ENCODE data around the gene NR4A2. TPM values are rescaled to one million over a fixed set of nuclear protein-coding genes. Genes with fewer than 3 reads are reported as not detected.
A peak's percentile ranks its signal among the peaks of the same experiment; 100 is the strongest.

NR4A2 gene
- total and polyA plus RNA-seq, 4 donors: 3.7 to 7.9 (median 5.6) TPM

- Histone ChIP-seq H3K9me3 (ENCODE audit: control insufficient read depth in 4 of 4, insufficient read depth in 3 of 4, low read length in 3 of 4) (no peaks in the 10 kb centered on the region), H3K4me3 (no peak overlapping the region), H3K9ac (ENCODE audit: insufficient read depth in 1 of 2, low read length in 2 of 2) (no peak overlapping the region), H3K4me1 (ENCODE audit: control insufficient read depth in 5 of 5, insufficient read depth in 5 of 5, low read length in 5 of 5) (no peaks in the 10 kb centered on the region), H3K27ac (ENCODE audit: low read depth in 1 of 2, low read length in 1 of 2) (no peak overlapping the region), H3K36me3 (ENCODE audit: control insufficient read depth in 4 of 4, insufficient read depth in 4 of 4, low read length in 4 of 4) (no peaks in the 10 kb centered on the region), H3K27me3 (ENCODE audit: control insufficient read depth in 3 of 3, insufficient read depth in 3 of 3, low read length in 2 of 3) (no peaks in the 10 kb centered on the region)
- 87 to 89% methylated on average over 1 of the region's 1 CpG for WGBS, 2 donors
- ATAC-seq (ENCODE audit: insufficient read depth, low FRiP score) (no peak), DNase-seq (no peak)
- no peak for TF ChIP-seq CTCF (IDR thresholded peaks at IDR 0.05; ENCODE audit: control extremely low read depth, extremely low read depth)
Measured at GRCh38 chr2:156352911-156353310, 20.4 kb upstream of the NR4A2 start.

- no peak for ATAC-seq (ENCODE audit: insufficient read depth, low FRiP score)
- no peak for DNase-seq
- no peaks in the 10 kb centered on the region for H3K4me1 ChIP-seq (ENCODE audit: control insufficient read depth in 5 of 5, insufficient read depth in 5 of 5, low read length in 5 of 5)
- no peaks in the 10 kb centered on the region for H3K9me3 ChIP-seq (ENCODE audit: control insufficient read depth in 4 of 4, insufficient read depth in 3 of 4, low read length in 3 of 4)
- no peak overlapping the region for H3K27ac ChIP-seq (ENCODE audit: low read depth in 1 of 2, low read length in 1 of 2)
- H3K27me3 ChIP-seq (ENCODE audit: control insufficient read depth in 3 of 3, insufficient read depth in 3 of 3, low read length in 2 of 3): no peaks in the 10 kb centered on the region
- H3K36me3 ChIP-seq (ENCODE audit: control insufficient read depth in 4 of 4, insufficient read depth in 4 of 4, low read length in 4 of 4): no peaks in the 10 kb centered on the region
- 91 to 93% methylated on average over 7 of the region's 7 CpGs for WGBS, 2 donors
- no peak overlapping the region for H3K9ac ChIP-seq (ENCODE audit: insufficient read depth in 1 of 2, low read length in 2 of 2)
- no peak overlapping the region for H3K4me3 ChIP-seq
- no peak for TF ChIP-seq CTCF (IDR thresholded peaks at IDR 0.05; ENCODE audit: control extremely low read depth, extremely low read depth)
Measured at GRCh38 chr2:156350374-156351142, 18.0 kb upstream of the NR4A2 start.

DNA sequence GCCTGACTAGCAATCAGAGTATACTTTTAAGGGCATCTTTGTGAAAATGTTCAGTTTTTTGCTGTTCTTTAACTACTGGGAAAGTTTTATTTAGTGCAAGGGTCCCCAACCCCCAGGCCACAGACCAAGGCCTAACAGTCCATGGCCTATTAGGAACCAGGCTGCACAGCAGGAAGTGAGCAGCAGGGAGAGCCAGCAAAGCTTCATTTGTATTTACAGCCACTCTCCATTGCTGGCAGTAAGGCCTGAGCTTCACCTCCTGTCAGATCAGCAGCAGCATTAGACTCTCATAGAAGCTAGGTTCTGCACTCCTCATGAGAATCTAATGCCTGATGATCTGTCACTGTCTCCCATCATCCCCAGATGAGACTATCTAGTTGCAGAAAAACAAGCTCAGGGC, 17.1 kb upstream of the NR4A2 start:
- no peaks in the 10 kb centered on the region for H3K9me3 ChIP-seq (ENCODE audit: control insufficient read depth in 4 of 4, insufficient read depth in 3 of 4, low read length in 3 of 4)
- H3K4me3 ChIP-seq: no peak overlapping the region
- no peak for ATAC-seq (ENCODE audit: insufficient read depth, low FRiP score)
- peak in 1 of 3 donors; percentile 14 for DNase-seq
- no peak overlapping the region for H3K27ac ChIP-seq (ENCODE audit: low read depth in 1 of 2, low read length in 1 of 2)
- H3K4me1 ChIP-seq (ENCODE audit: control insufficient read depth in 5 of 5, insufficient read depth in 5 of 5, low read length in 5 of 5): no peaks in the 10 kb centered on the region
- TF ChIP-seq CTCF (IDR thresholded peaks at IDR 0.05; ENCODE audit: control extremely low read depth, extremely low read depth): no peak
- no peaks in the 10 kb centered on the region for H3K27me3 ChIP-seq (ENCODE audit: control insufficient read depth in 3 of 3, insufficient read depth in 3 of 3, low read length in 2 of 3)
- H3K36me3 ChIP-seq (ENCODE audit: control insufficient read depth in 4 of 4, insufficient read depth in 4 of 4, low read length in 4 of 4): no peaks in the 10 kb centered on the region
- no peak overlapping the region for H3K9ac ChIP-seq (ENCODE audit: insufficient read depth in 1 of 2, low read length in 2 of 2)

DNA sequence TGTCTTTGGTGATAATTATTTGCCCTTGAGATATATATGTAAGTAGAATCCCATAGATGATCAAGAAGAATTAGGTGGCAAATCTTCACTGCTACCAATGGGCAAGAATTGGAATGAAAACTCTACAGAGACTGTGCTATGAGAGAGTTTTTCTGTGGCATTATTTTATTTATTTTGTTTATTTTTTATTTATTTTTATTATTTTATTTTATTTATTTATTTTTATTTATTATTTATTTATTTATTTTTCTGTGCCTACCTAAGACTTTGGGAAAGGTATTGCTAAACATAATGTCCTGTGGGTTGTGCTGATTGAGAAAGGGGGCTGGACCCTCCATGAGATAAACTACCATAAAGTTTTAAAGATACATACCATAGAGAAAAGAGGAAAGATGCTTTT, 16.6 kb upstream of the NR4A2 start:
- no peaks in the 10 kb centered on the region for H3K36me3 ChIP-seq (ENCODE audit: control insufficient read depth in 4 of 4, insufficient read depth in 4 of 4, low read length in 4 of 4)
- H3K4me3 ChIP-seq: no peak overlapping the region
- DNase-seq: no peak
- no peak overlapping the region for H3K9ac ChIP-seq (ENCODE audit: insufficient read depth in 1 of 2, low read length in 2 of 2)
- H3K4me1 ChIP-seq (ENCODE audit: control insufficient read depth in 5 of 5, insufficient read depth in 5 of 5, low read length in 5 of 5): no peaks in the 10 kb centered on the region
- TF ChIP-seq CTCF (IDR thresholded peaks at IDR 0.05; ENCODE audit: control extremely low read depth, extremely low read depth): no peak
- no peaks in the 10 kb centered on the region for H3K27me3 ChIP-seq (ENCODE audit: control insufficient read depth in 3 of 3, insufficient read depth in 3 of 3, low read length in 2 of 3)
- no peaks in the 10 kb centered on the region for H3K9me3 ChIP-seq (ENCODE audit: control insufficient read depth in 4 of 4, insufficient read depth in 3 of 4, low read length in 3 of 4)
- no peak overlapping the region for H3K27ac ChIP-seq (ENCODE audit: low read depth in 1 of 2, low read length in 1 of 2)
- ATAC-seq (ENCODE audit: insufficient read depth, low FRiP score): no peak
